Omental fat pad (tissue), 4 donors: ENCODE results near the gene EGFL7. TPM values are rescaled to one million over a fixed set of nuclear protein-coding genes. Genes with fewer than 3 reads are reported as not detected.

Source experiments
- ATAC-seq: fragments of 150-250 bp; one replicate; pipeline ENCODE4 v1.9.1; 2016; ENCODE audit warnings: mild to moderate bottlenecking, moderate library complexity; ENCODE audit not compliant: low FRiP score
- DNase-seq: peaks from one replicate; pipeline ENCODE4 v3.0.0-alpha.2; 2019; ENCODE audit warnings: low spot score
- CTCF ChIP-seq, 3 donors: fragments of 450-650 bp; IDR thresholded peaks; one replicate each; pipeline ENCODE4 v1.5.1; 2016 to 2017; ENCODE audit warnings: antibody characterized with exemption in 3 of 3, mild to moderate bottlenecking in 3 of 3, moderate library complexity in 2 of 3
- total RNA-seq, 4 donors: library from RNA; depleted of rRNA; stranded (reverse); fragments of >200 nt; gene quantifications; one replicate each; pipeline ENCODE4 v1.1.0, GENCODE V29; 2016

Gene EGFL7
- total RNA-seq, 4 donors from 2014 or later = 50.6 to 274 (median 145) TPM

GRCh38 chr9:136695435-136695895, 32.7 kb downstream of the EGFL7 start:
- DNase-seq = no peak
- ATAC-seq = no peak
- no peak for TF ChIP-seq CTCF (IDR thresholded peaks at IDR 0.05)

GRCh38 chr9:136695955-136696354, 33.2 kb downstream of the EGFL7 start:
- ATAC-seq = no peak
- TF ChIP-seq CTCF (IDR thresholded peaks at IDR 0.05) = no peak
- no peak for DNase-seq

DNA sequence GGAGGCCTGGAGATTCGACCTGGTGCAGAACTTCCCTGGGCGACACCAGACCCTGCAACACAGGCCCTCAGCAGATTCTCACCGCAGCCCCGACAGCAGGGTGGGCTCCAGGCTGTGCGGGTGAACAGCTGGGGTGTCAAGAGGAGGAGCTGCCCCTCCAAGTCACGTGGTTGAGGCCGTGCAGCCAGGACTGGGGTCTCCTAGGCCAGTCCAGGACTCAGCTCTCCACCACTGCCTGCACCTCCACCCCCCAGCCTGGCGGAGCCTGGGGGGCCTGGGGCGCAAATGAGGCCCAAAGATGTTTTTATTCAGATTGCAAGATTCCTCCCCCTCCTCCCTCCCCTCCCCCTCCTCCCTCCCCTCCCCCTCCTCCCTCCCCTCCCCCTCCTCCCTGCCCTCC, 33.8 kb downstream of the EGFL7 start:
- no peak for TF ChIP-seq CTCF (IDR thresholded peaks at IDR 0.05)
- no peak for ATAC-seq

DNA sequence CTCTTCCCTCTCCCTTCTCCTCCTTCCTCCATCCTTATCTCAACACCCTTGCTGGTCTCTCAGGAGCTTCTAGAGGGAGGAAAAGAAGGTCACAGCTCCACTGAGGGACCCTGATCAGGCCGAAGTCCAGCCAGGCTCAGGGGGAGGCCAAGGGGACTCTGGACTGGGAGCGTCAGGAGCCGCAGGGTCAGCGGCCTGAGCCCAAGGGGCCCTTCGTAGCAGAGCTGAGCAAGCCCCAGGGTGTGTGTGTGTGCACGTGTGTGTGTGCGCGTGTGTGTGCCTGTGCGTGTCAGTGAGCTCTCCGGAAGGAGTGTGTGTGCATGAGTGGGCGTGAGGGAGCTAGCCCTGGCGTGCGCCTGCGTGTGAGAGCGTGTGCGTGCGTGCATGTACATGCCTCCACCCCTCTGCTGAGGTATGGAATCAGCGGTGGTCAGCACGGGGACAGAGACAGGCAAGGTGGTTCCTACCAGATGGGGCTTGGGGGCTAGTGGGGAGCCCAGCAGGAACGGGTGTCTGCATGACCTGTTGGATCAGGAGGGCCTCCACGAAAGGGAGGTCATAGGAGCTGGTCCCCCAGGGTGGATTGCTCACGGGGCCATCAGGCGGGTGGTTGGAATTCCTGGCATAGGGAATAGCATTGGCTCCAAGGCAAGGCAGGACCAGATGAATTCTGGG, 34.6 kb downstream of the EGFL7 start:
- DNase-seq (no peak), ATAC-seq (no peak)
- TF ChIP-seq CTCF (IDR thresholded peaks at IDR 0.05) = no peak

More for the DNA sequence above, 33.8 kb downstream of the EGFL7 start:
- DNase-seq = no peak

- no peak for TF ChIP-seq CTCF (IDR thresholded peaks at IDR 0.05)
- DNase-seq (no peak), ATAC-seq (no peak)
Observed at GRCh38 chr9:136697821-136698526, 35.3 kb downstream of the EGFL7 start.

DNA sequence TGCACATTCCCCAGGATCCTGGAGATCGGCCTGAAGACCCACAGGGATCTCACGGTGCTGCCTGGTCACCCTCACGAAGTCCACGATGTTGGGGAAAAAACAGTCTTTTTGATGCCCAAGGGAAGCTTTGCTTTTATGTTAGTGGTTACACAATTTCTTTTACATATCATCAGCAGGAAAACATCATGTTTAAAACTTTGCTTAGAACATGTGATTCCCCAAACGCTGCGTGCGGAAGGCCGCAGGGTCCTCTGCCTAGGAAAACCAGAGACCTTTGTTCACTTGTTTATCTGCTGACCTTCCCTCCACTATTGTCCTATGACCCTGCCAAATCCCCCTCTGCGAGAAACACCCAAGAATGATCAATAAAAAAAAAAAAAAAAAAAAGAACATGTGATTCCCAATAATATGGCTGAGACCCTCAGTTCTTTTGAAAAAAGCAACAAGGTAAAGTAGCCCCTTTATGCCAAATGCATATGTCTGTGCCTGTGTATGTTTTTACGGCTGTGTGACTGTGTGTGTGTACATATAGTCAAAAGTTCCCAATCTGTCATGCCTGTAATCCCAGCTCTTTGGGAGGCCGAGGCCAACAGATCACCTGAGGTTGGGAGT, 36.0 kb downstream of the EGFL7 start:
- no peak for ATAC-seq
- TF ChIP-seq CTCF (IDR thresholded peaks at IDR 0.05) = no peak
- DNase-seq = no peak
